ENCODE data around the gene ATPAF1.
A peak's percentile ranks its signal among the peaks of the same experiment; 100 is the strongest.

ATPAF1 gene

DNA sequence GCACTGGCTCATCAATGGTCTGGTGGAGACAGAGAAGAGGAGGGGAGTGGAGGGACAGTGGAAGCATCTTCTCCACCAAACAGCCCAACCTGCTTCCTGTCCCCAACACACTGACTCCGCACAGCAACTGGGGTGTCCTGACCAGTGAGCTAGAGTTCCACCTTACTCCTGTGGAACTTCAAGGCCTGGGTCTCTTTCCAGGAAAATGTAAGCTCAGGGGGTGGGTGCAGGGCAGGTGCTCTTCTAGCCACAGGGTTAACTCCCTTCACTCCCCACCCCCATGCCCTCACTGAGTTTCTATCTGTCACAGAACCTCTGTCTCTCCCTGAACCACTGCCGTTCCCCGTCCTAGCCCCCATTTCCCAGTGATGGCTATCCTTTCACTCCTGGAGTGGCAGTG lies 52.4 kb downstream of the ATPAF1 start:
- no peak for DNase-seq (ENCODE audit: low spot score)

DNA sequence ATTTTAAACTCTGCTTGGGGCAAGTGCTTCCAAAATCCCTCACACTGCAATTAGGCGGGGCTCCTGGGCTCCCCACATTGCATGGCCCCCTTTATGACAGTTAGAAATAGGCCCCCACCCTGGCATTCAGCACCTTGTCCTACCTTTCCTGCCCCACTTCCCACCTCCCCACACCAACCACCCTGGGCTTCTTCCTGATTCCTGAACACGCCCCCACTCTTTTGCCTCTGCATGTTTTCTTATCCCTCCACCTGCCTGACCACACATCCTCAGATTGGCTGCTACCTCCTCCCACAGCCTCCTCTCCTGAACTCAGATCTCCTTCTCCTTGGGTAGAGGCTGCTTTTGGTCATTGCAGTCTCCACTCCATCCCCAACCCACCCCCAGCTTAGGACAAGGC lies 53.1 kb downstream of the ATPAF1 start:
- no peak for DNase-seq (ENCODE audit: low spot score)

DNA sequence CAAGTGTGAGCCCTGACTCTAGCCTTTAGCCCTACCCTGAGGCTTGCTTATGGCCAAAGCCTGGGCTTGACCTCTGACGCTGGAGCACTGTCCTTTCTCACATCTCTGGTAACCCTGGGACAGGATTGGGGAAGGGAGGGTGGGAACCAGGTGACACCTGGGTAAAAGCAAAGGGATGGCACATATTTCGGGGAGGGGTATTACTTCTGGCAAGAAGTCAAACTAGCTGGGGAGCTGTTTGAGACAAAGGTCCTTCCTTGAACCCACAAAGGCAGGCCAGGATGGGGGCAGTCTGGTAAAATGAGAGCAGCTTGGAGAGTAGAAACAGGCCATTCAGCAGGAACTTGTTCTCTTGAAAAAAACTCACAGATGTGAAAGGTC lies 53.6 kb downstream of the ATPAF1 start:
- DNase-seq (ENCODE audit: low spot score): no peak

DNA sequence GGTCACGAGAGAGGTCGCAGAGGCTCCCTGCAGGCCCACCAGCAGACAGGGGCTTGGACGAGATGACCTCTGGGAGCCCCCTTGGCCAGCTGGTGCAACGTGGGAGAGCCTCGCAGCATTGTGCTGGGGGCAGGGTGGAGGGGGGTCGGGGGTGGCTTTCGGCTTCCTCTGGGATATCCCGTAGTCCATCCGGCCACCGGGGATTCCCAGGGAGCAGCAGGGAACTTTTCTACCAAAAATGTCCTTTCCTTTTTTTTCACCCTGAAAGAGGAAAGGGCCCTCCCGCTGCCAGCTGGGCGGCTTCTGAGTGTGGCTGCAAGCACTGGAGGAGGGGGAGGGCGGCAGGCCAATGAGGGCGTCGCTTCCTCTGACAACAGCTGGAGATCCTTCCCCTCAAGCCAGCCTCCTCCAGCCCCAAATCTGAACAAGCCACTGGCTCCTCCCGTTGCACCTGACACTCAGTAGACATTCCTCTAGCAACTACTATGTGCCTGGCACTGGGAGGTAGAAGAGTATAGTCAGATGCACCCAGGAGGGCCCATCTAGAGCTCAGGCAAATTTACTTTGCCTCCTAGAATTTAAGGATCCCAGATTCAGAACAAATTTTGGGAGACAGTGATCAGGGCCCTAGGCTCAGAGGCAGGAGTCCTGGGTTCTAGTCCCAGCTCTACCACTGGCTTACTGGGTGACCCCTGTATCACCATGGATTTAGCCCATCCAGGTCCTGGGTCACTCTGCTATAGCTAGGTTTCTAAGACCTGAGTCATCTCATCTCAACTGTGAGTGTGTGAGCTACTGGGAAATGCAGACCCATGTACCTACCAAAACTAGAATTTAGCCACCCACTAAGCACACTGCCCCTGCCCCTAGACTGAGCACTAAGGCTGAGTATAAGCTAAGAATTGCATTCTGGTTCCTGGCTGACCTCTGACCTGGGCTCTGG lies 54.2 kb downstream of the ATPAF1 start:
- DNase-seq (ENCODE audit: low spot score): peak; percentile 39

DNA sequence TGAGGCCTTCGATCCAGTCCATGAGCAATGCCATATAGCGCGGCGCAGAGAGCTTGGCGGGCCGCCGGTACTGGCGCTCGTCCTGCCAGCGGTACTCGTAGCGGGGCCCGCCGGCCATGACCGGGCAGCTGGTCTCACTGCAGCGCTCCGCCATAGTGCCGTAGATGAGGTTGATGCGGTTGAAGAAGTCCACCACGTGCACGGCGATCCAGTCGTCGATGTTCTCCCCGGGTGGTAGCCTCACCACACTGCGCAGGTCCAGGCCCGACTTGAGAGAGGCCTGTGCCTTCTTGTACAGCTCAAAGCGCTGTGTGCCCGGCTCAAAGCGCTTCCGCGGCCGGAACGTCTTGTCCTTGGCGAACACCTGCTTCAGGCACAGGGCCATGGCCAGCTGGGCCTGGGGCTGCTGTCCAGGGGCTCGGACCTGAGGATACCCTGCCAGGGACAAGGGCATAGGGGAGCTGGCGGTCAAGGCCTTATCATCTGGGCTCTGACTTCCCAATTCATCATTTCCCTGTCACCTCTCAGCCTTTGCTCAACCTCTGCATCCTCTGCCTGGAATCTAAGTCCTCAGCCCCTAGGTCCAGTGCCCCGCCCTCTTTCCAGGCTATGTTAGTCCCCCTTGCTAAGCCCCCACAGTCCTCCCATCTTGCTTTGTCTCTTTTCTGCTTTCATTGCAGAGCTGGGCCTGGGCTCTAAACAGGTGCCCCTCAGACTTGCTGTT lies 55.1 kb downstream of the ATPAF1 start:
- DNase-seq (ENCODE audit: low spot score): no peak

DNA sequence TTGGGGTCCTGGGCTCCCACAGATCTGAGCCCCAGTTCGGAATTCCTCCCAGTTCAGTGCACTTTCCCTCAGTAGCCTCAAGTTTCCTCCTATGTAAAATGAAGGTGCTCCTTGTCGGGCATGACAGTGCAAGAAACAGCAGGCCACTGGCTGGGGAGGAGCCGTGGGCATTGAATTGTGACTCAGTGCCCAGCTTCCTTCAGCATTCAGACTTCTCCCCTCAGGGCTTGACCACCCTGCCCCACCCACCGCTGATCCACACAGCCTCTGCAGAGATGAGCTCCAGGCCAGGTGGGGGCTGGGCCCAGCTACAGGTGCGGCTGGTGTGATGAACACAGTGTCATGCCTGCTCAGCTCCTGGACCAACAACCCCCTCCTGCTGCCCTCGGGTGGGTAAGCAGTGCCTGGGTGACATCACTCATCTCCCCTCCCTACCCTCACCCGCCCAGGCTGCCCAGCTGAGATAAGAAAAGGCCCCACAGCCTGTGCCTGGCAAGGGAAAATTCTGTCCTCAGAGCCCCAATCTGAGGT lies 56.4 kb downstream of the ATPAF1 start:
- DNase-seq (ENCODE audit: low spot score): peak; percentile 92

DNA sequence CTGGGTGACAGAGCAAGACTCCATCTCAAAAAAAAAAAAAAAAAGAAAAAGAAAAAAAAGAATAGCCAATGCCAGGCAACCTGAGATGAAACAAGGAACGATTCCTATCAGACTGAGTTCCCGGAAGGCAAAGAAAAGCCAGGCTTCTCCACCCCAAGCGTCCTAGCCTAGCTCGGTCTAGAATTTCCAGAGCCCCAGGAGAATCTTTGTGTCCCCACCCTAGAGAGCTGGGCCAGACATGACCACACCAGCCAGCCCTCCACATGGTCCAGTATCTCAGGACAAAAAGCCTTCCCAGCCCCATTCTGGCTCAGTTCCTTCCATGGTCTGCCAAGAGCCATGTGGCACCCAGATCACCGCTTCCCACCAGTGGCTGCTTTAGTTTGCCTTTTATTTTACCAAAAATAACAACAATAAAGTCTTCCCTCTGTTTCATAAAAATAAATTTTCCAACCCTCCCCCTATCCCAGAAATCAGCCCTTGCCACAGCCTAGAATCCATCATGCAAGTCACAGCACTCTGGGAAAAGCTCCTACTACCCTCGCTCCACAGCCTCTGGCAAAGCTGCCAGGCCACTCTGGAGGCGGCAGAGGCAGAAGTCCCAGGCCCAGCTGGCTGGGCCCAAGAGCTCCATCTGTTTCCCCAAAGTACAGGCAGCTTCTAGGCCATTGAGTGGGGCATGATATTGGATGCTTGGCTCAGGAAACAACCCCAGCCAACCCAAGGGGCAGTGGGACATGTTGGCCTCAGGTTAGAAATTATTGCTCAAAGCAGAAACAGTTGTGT lies 60.6 kb downstream of the ATPAF1 start:
- no peak for DNase-seq (ENCODE audit: low spot score)

DNA sequence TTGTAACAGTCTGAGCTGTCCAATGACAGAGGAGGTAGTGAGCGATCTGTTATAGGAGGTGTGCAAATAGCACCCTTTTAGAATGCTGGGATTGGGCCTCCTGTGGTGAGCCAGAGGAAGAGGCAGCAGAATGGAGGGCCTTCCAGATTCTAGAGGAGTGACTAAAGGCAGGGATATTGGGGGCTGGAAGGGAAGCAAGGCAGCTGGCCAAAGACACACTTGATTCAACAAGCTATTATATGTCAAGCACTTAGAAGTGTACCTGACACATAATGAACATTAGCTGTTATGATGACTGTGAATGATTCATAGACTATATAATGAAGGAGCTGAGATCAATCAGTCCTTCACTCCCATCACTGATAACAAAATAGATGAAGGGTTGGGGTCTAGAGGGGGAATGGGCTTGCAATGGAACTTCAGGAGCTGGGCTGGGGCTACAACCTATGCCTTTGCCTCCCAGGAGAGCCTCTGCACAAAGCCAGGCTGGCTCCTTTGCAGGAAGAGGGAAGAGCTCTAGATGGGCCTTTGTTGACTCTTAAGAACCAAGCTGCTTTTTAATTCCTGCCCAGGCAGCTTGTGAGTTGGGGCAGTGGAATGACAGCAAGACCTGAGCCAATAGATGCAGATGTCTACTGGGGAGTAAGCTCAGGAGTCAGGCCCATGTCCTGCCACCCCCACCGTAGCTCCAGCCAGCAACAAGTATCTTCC lies 61.8 kb downstream of the ATPAF1 start:
- DNase-seq (ENCODE audit: low spot score): peak; percentile 77

DNA sequence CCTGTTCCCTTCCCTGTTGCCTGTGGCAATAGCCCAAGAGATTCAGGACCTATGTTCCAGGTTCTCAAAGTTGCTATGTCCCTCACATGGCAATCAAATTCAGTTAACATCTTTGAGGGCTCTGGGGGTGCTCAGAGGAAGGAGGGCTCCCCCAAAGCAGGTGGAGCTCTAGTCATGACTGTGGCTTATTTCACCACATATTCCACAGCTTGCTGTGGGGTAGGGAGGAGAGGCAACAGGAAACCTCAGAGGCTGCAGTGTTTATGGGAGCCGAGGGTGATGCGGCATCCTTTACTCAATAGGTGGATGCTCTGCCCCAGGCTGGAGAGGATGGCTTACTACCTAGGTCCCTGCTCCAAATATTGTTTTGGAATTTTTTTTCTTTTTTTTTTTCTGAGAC lies 62.9 kb downstream of the ATPAF1 start:
- DNase-seq (ENCODE audit: low spot score): no peak

DNA sequence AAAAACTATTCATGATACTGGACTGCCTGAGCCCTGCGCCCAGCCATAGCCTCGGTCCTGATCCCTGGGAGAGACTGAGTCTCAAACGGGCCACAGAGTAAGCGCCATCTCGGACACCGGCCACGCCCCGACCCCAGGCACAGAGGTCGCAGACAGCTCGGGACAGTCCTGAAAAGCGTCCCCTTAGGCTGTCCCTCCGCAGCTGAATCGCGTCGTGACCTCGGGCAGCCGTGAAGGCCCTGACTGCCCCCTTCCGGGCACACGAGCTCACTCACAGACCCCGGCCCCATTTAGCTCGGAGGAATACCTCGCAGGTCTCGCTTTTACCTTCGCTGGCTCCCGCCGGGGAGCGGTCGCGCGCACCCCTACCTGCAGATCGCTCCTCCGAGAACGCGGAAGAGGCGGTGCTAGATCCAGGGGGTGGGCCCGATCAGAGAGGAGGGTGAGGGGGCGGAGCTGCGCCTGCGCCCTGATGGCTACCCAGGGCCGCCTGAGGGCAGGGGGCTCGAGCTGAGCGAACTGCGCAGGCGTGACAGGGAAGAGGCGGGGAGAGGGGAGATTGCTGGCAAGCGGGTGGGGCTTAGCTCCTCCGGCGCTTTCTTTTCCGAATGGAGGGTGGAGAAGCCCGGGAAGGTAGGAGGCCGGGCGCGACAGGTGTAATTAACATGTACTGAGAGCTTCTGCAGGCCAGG lies 64.2 kb downstream of the ATPAF1 start, which contains the start of gene MKNK1:
Gene MKNK1 (minus strand): TSS at position 411 of the 692 bp plus-strand sequence. CDS start 20,941 bp downstream, outside the sequence.
- DNase-seq (ENCODE audit: low spot score): peak; percentile 97

DNA sequence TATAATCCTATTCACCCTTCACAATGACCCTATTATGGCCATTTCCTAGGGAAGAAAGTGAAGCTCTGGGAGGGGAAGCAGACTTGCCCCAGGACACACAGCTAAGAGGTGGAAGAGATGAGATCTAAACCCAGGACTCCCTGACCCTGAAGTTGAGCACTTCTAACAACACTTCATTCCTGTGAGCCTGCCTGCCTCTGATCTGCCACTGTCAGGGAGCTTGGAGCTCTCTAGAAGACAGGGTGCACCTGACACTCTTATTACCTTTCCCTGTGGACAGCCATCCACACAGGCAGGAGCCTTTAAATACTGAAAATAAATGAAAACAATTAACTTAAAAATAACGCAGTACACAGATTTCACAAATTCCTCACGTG lies 64.7 kb downstream of the ATPAF1 start:
- DNase-seq (ENCODE audit: low spot score): peak; percentile 13

DNA sequence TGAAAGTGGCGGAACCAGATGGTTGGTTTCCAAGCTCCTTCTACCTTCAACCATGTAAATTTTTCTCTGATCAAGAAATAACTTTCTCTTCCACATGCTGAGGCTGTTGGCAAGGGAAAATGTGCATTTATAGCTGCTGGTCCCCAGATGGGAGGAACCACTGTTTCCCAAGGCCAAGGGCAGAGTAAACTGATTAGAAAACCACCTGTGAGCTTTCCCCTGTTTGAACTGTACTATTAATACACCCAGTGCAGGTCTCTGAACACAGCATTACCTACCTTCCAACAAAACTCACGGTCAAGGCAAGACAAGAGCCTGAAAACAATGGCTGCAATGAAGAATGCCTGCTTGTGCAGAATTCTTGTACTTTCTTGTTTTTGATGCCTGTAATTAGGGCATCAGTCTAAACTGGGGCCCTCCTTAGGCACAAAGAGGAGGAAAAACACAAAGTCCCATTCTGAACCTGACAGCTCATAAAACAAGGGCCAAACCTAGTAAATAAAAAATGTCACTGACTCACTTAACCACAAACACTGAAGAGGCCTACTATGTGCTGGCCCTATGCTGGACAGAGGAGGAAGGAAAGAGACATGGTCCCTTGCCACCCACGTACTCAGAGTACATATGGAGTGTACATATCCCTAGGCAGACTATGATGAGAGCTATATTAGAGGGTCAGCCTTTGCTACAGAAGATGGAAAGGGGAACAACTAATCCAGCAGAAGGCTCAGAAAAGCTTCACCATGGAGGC lies 66.7 kb downstream of the ATPAF1 start:
- no peak for DNase-seq (ENCODE audit: low spot score)

DNA sequence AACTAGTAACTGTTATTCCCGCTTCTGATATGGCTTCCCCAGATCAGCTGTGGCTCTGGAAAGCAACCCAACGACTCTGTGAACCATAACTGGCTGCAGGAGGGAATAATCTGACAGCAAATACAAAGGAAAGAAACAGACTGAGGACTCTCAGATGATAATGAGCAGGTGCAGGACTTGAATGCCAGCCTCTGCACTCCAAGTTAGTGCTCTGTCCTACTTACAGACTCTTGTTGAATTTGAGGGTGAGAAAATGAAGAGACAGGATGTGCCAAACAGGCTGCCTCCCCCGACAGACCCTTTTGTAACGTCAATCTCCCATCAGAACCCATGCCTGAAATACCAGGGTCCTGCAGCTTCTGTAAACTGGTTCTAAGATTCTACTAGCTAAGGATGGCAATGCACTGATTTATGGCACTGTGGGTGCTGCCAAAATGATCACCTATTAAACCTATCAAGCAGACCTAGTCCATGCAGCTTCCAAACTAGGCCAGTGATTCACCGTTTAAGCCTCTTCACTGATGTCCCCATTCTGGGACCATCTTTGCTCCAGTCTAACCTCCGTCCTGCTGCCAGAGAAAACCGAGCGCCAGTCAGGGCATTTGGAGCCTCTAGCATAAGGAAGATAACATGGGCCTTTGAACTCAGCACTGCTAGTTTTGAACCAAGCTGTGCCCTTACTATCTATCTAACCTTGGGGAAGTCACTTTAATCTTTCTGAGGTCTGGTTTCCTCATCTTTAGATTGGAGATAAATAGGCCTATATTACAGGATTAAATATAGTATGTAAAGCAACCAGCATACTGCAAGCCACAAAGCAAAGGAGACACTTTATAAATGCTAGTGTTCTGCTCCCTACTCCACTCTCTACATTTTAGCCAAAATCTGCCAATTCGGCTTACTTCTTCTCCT lies 68.8 kb downstream of the ATPAF1 start:
- no peak for DNase-seq (ENCODE audit: low spot score)

DNA sequence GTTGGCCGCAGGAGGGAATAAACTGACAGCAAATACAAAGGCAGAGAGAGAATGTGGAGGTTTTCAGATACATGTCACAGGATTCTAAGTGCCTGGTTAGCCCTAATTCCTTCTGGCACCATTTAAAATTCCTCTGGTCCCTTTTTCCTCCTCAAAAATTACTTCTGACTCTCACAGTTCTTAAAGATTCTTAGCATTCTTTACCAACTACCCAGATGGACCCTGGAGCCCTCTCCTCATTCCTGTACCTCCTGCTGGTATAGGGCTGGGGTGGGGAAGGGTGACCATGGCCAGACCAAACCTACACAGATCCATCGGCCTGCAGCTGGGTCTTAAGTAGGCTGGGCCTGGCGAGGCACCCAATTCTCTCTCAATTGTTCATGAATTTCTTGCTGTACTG lies 71.3 kb downstream of the ATPAF1 start:
- DNase-seq (ENCODE audit: low spot score): no peak

DNA sequence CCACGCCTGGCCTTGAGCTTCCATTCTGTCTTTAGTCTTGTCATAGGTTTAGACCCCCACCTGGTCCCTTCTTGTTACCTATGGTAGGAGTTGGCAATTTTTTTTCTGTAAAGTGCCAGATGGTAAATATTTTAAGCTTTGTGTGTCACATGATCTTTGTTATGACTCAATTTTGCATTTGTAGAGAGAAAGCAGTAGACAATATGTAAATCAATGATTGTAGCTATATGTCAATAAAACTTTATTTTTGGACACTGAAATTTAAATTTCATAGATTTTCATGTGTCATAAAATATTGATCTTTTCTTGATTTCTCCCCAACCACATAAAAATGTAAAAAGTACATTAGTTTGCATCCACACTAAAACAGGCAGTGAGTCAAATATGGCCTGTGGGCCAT lies 72.1 kb downstream of the ATPAF1 start:
- no peak for DNase-seq (ENCODE audit: low spot score)

DNA sequence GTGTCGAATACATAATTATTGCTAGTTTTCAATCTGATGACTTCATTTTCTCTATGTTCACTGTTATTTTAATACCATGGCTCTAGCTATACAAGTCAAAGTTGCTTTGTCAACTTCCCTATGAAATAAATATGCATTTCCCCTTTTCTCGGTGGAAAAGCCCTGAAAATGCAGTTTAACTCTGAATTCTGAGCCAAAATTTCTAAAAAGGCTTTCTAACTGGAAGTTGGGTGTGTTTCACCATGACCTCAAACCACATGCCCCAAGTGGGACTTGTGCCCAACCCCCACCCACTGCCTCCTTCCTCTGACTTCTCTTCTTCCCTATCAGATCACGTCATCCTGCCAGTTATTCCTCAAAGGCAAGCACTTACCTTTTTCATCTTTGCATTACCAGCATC lies 73.0 kb downstream of the ATPAF1 start:
- DNase-seq (ENCODE audit: low spot score): no peak

DNA sequence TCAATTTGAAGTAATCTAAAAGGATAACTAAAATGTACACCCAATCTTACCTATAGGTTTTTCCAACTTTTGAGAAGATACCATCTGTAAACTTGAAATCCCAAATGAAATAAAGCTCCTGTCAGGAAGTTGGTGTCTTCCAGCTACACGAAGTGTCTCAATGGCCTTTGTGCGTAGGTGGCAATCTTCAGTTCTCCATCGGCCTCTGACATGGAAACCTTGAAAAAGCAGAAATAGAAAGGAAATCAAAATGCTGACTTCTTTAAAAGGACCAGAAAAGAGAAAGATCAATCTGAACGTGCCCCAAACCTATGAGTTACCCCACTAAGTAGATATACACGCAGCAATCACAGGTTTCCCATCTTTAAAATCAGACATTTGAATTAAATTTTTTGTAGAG lies 74.1 kb downstream of the ATPAF1 start:
- DNase-seq (ENCODE audit: low spot score): no peak

DNA sequence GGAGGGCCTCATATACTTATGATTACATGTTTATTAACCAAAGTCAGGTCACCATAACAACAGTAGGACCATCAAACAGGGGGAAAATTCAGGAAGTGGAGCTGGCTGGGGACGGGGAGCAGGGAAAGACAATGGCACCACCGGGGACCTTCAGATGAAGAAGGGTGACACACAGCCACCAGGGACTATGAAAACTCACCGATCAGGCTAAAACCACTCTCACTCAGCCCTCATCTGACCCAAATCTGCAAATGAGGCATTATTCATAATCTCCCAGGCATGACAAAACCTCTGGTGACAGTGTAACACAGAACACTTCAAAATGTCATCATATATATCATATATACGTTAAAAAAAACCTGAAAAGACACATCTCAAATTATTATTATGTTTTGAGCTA lies 75.3 kb downstream of the ATPAF1 start:
- DNase-seq (ENCODE audit: low spot score): no peak

DNA sequence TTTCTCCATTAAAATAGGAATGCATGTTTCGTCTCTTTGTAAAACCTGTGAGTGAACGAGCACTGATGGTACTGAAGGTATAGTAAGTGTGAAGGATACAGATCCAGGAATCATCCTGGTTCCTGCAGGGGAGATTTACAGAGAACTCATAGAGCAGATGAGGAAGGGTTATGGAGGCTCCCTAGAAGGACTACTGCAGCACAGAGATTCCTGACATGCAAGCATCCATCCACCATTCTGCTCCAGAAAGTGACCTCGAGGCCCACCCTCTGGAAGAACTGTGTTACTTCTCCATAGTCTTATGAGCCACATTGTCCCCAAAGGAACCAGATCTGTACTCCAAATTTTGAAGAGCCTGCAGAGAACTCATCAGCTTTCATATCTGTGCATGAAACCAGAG lies 78.6 kb downstream of the ATPAF1 start:
- no peak for DNase-seq (ENCODE audit: low spot score)
